Pons (tissue), 1 donor: ENCODE measurements around the gene PC.
"Not testable (repeated sequence)": the region's sequence is repeated elsewhere in the genome, so short reads cannot be mapped to it uniquely, and the experiment has no call there.

Experiments
- DNase-seq: peaks from one replicate; pipeline ENCODE4 v3.0.0-alpha.2; 2016; ENCODE audit warnings: low spot score

The PC gene

GRCh38 chr11:66958232-66958955 lies at the start of gene PC:
Gene PC (minus strand): TSS chr11:66958383. CDS start chr11:66872159, 86,224 bp downstream.
- DNase-seq: peak; percentile 99

- DNase-seq: no peak
Observed at GRCh38 chr11:67007126-67007525, 48.9 kb upstream of the PC start.

DNA sequence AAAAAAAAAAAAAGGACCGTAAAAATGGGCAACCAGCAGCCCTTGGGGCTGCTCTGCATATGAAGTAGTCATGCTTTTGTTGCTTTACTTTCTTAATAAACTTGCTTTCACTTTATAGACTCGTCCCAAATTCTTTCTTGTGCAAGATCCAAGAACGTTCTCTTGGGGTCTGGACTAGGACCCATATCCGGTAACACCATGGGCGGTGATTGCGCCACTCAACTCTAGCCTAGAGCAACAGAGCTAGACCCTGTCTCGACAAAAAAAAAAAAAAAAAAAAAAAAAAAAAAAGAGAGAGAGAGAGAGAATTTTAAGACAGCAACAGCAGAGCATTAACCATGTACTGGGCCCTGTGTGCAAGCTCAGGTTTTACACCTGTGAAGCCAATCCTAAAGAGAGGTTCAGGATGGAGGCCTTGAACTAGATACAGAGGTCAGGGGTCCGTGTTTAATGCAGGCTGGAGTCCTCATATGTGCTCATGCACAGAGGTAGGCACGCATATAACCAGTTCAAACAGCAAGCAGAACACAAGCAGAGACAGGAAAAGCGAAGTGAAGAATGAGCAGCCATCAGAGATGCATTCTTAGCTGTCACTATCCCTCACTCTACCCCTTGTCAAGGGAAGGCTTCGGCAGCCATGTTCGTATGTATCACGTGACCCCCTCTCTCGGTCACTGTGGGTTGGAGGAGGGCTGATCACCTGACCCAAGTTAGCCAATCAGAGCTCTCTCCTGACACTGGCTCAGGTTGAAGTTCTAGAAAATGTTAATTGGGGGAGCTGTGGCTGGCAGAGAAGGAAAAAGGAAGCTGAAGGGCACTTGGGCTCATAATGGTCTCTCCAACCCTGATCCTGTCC lies 48.1 kb upstream of the PC start:
- DNase-seq: no peak

DNA sequence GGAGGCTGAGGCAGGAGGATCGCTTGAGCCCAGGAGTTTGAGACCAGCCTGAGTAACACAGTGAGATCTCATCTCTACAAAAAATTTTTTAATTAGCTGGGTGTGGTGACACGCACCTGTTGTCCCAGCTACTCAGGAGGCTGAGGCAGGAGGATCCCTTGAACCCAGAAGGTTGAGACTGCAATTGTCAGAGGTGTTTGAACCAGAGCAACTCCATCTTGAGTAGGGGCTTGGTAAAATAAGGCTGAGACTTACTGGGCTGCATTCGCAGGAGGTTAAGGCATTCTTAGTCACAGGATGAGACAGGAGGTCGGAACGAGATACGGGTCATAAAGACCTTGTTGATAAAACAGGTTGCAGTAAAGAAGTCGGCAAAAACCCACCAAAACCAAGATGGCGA lies 47.0 kb upstream of the PC start:
- not testable (repeated sequence) for DNase-seq

DNA sequence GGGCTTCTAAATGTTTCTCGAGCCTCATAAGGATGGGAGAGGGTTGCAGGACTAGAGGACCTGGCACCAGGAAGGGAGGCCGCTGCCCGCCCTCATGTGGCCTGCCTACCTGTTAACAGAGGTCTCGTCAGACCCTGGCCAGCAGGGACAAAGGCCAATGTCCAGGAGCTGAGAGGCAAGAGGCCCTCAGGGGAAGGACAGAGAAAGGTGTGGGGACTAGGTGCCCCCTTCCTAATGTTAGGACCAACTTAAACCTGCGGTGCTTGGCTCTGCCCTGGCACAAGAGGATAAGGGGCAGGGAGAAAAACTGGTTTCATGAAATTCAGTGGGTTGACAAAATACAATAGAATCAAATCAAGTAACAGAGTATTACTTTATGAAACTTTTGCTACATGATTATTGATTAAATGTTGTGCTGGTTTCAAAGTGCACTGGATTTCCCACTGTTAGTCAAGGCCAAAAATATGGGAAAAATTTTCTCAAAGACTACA lies 44.8 kb upstream of the PC start:
- no peak for DNase-seq

- no peak for DNase-seq
Observed at GRCh38 chr11:67002297-67002913, 44.2 kb upstream of the PC start.

DNA sequence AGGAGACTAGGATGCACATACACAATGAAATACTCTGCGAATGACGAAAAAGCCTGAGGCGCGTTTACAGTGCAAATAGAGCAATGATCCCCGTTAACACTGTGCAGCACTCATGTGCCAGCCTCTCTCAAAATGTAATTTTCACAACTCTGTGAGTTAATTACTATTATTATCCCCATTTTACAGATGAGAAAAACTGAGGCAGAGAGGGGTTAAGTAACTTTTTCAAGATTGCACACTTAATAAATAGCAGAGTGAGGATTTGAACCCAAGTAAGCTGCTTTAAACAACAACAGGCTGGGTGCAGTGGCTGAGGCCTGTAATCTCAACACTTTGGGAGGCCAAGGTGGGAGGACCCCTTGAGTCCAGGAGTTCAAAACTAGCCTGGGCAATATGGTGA lies 43.1 kb upstream of the PC start:
- no peak for DNase-seq

GRCh38 chr11:66999555-66999954 lies 41.4 kb upstream of the PC start:
- DNase-seq: no peak

DNA sequence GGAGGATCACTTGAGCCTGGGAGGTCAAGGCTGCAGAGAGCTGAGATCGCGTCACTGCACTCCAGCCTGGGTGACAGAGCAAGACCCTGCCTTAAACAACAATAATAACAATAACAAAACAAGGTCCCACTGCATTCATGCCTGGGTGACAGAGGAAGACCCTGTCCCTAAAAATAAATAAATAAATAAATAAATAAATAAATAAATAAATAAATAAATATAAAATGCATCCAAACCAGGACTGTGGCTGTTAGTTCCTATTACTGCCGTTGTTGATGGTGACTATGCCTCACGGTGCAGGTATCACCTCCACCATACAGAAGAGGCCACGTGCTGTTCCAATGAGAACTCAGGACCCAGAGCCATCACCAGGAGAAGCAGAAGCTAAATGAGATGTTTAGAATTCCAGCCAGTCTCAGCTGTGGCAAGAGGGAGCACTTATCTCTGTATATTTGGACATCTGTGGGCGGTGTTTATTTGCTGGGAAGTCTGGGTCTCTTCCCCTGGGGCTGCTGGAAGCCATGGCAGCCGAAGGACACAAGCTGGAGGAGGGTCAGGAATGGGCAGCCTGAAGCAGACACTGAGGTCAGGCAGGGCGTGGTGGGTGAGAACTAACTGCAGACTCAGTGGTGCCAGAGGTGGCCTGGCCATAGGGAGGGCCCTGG lies 38.6 kb upstream of the PC start:
- no peak for DNase-seq

DNA sequence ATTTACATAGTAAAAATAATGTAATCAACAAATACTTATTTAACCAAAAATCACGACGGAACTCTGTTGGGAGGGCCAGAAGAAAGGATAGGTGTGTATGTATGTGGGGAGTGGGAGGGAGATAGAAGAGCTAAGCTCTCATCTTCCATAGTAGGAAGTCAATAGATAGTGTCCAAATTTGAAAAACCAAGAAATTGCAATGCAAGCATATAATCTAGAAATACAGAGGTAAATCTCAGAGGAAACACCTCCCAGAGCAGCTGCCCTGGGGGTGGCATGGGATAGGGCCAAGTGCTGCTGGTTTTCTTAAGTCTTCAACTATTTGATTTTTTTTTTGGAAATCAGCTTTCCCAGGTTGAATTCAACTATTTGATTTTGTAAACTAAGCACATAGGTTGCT lies 33.9 kb upstream of the PC start:
- no peak for DNase-seq

GRCh38 chr11:66989360-66989759 lies 31.2 kb upstream of the PC start:
- DNase-seq: not testable (repeated sequence)

DNA sequence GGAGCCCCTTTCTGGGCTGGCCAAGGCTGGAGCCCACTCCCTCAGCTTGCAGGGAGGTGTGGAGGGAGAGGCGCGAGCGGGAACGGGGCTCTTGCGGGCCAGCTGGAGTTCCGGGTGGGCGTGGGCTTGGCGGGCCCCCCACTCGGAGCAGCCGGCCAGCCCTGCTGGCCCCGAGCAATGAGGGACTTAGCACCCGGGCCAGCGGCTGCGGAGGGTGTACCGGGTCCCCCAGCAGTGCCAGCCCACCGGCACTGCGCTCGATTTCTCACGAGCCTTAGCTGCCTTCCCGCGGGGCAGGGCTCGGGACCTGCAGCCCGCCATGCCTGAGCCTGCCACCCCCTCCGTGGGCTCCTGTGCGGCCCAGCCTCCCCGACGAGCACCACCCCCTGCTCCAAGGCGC lies 30.6 kb upstream of the PC start:
- DNase-seq: not testable (repeated sequence)

DNA sequence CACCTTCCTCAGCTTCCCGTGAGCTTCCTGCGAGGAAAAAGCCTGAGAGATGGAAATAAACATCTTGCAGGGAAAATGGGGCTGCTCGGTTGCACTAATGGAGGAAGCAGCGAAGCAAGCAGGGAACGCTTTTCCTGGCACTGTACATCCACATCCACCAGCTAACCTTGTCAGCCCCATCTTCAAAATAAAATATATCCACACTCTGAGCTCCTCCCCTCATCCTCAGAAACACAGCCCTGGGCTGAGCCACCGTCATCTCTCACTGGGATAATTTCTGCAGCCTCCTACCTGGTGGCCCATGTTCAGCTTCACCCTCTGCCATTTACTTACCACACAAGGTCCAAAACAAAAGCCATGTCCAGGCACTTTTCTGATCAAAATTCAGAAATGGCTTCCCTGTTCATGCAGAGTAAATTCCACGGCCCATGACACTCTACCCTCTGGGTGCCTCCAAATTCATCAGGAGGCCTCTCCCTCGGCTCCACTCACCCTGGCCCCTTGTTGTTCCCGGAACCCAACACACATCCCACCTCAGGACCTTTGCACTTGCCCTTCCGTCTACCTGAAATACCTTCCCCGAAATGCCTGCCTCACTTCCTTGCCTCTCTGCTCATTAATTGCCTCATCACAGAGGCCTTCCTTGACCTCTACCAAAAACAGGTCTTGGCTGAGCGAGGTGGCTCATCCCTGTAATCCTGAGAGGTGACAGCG lies 29.9 kb upstream of the PC start:
- no peak for DNase-seq

DNA sequence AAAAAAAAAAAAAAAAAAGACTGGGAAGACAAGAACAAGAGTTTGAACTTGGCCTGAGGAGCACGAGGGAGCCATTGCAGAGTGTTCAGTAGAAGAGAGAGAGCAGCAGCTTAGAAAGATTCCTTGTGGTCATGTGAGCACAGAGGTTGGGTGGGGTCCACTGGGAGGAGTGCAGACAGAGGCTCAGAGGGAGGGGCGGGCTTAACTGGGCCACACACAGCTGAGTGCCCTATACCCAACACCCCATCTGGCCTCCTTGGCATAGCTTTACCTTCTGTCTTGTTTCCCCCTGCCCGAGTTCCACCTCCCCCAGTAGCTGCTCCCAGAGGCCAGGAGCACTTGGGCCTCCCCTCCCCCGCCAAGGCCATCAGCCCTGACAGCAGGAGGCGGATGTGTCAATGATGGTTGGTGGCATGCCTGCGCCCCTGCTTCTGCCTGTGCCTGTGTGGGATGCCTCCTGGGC lies 29.0 kb upstream of the PC start:
- DNase-seq: no peak

DNA sequence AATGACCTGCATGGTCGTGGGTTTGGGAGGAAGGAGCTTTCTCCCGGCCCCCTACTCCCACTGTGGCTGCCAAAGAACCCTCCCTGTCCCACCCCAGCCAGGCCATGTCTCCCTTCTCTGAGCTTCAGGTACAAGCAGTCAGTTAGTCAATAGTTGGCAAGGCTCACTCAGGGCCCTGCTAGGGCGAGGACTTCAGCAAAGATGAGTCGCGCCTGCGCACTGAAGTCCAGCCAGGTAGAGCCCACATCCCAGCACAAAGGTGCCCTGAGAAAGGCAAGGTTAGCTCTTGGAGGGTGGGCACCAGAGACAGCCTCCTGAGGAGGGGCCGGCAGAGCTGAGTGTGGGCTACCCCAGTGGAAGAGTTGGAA lies 28.0 kb upstream of the PC start:
- DNase-seq: no peak

DNA sequence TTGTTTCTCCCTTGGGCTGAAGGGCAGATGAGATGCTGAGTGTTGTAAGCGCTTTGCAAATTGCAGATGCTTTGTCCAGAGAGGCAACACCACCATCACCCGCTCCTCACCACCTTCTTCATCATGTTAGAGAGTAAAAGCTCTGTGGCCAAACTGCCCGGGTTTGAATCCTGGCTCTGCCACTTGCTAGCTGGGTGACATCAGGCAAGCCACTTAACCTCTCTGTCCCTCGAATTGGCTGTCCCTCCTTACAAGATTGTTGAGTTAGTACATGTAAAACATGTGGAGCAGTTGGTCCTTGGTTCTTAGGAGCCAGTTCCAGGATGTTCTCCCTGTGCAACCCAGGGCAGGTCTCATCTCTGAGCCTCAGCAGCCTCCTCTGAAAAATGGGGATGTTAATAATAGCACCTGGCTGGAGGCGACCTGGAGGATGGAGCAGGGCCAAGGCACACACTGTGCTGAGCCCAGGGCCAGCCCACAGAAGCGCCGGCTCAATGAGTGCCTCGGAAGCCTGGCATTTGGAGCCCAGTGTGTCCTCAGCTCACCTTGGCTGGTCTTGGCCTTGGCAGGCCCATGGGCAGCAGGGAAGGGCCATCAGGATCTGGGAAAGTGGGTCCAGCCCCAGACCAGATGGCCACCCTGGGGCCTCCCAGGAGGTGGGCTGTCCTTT lies 27.5 kb upstream of the PC start:
- DNase-seq: no peak

- DNase-seq: no peak
Observed at GRCh38 chr11:66983275-66983924, 25.2 kb upstream of the PC start.

- DNase-seq: peak; percentile 56
Observed at GRCh38 chr11:66981976-66982578, 23.9 kb upstream of the PC start.

- DNase-seq: no peak
Observed at GRCh38 chr11:66979336-66979980, 21.3 kb upstream of the PC start.
